ENCODE data around the gene MRPS30. TPM values are rescaled to one million over a fixed set of nuclear protein-coding genes. Genes with fewer than 3 reads are reported as not detected.
A peak's percentile ranks its signal among the peaks of the same experiment; 100 is the strongest.
"Not testable (repeated sequence)": the region's sequence is repeated elsewhere in the genome, so short reads cannot be mapped to it uniquely, and the experiment has no call there.

Gene MRPS30
- total RNA-seq, 1 donor from 2014 or later, result 52.9 TPM

- Mint-ChIP-seq H3K27ac (no peak overlapping the region), H3K9me3 (ENCODE audit: low read depth) (no peaks in the 10 kb centered on the region), H3K4me3 (ENCODE audit: low read depth) (no peak overlapping the region), H3K36me3 (ENCODE audit: insufficient read depth) (peaks cover 3% of the 10 kb centered on the region), H3K4me1 (ENCODE audit: low read depth) (peaks cover 17% of the 10 kb centered on the region), H3K27me3 (no peaks in the 10 kb centered on the region)
- no peak for DNase-seq (ENCODE audit: low spot score, unreplicated experiment)
- no peak for TF ChIP-seq CTCF (IDR thresholded peaks at IDR 0.05; ENCODE audit: unreplicated experiment)
Measured at GRCh38 chr5:44807269-44807668, 1.5 kb upstream of the MRPS30 start.

- peaks cover 4% of the 10 kb centered on the region for H3K36me3 Mint-ChIP-seq (ENCODE audit: insufficient read depth)
- no peak for TF ChIP-seq CTCF (IDR thresholded peaks at IDR 0.05; ENCODE audit: unreplicated experiment)
- H3K4me3 Mint-ChIP-seq (ENCODE audit: low read depth), result peak overlapping the region; percentile 97
- H3K27me3 Mint-ChIP-seq, result no peaks in the 10 kb centered on the region
- no peaks in the 10 kb centered on the region for H3K9me3 Mint-ChIP-seq (ENCODE audit: low read depth)
- peaks cover 17% of the 10 kb centered on the region for H3K4me1 Mint-ChIP-seq (ENCODE audit: low read depth)
- DNase-seq (ENCODE audit: low spot score, unreplicated experiment), result peak; percentile 30
- peak overlapping the region; percentile 98 for H3K27ac Mint-ChIP-seq
Measured at GRCh38 chr5:44809215-44809955, 638 bp downstream of the MRPS30 start.

- H3K27me3 Mint-ChIP-seq, result no peaks in the 10 kb centered on the region
- no peak for DNase-seq (ENCODE audit: low spot score, unreplicated experiment)
- H3K9me3 Mint-ChIP-seq (ENCODE audit: low read depth), result no peaks in the 10 kb centered on the region
Measured at GRCh38 chr5:44809956-44810420, 1.2 kb downstream of the MRPS30 start.

GRCh38 chr5:44814761-44815160 is 6.0 kb downstream of the MRPS30 start:
- peaks cover 13% of the 10 kb centered on the region for H3K4me1 Mint-ChIP-seq (ENCODE audit: low read depth)
- H3K36me3 Mint-ChIP-seq (ENCODE audit: insufficient read depth), result peaks cover 12% of the 10 kb centered on the region
- no peaks in the 10 kb centered on the region for H3K9me3 Mint-ChIP-seq (ENCODE audit: low read depth)
- TF ChIP-seq CTCF (IDR thresholded peaks at IDR 0.05; ENCODE audit: unreplicated experiment), result no peak
- DNase-seq (ENCODE audit: low spot score, unreplicated experiment), result no peak
- H3K27ac Mint-ChIP-seq, result no peak overlapping the region
- no peaks in the 10 kb centered on the region for H3K27me3 Mint-ChIP-seq
- H3K4me3 Mint-ChIP-seq (ENCODE audit: low read depth), result no peak overlapping the region

More at GRCh38 chr5:44809956-44810420, 1.2 kb downstream of the MRPS30 start:
- Mint-ChIP-seq H3K4me1 (ENCODE audit: low read depth) (peaks cover 17% of the 10 kb centered on the region), H3K36me3 (ENCODE audit: insufficient read depth) (peaks cover 8% of the 10 kb centered on the region), H3K27ac (peak overlapping the region; percentile 98), H3K4me3 (ENCODE audit: low read depth) (peak overlapping the region; percentile 97)
- no peak for TF ChIP-seq CTCF (IDR thresholded peaks at IDR 0.05; ENCODE audit: unreplicated experiment)

GRCh38 chr5:44821164-44821563 is 12.4 kb downstream of the MRPS30 start:
- Mint-ChIP-seq H3K36me3 (ENCODE audit: insufficient read depth) (peaks cover 9% of the 10 kb centered on the region), H3K4me3 (ENCODE audit: low read depth) (no peak overlapping the region), H3K27ac (no peak overlapping the region), H3K4me1 (ENCODE audit: low read depth) (no peaks in the 10 kb centered on the region), H3K9me3 (ENCODE audit: low read depth) (no peaks in the 10 kb centered on the region), H3K27me3 (no peaks in the 10 kb centered on the region)
- no peak for TF ChIP-seq CTCF (IDR thresholded peaks at IDR 0.05; ENCODE audit: unreplicated experiment)
- no peak for DNase-seq (ENCODE audit: low spot score, unreplicated experiment)

- not testable (repeated sequence) for H3K36me3 Mint-ChIP-seq (ENCODE audit: insufficient read depth); H3K4me1 Mint-ChIP-seq (ENCODE audit: low read depth); H3K27ac Mint-ChIP-seq; H3K4me3 Mint-ChIP-seq (ENCODE audit: low read depth); H3K27me3 Mint-ChIP-seq; H3K9me3 Mint-ChIP-seq (ENCODE audit: low read depth); DNase-seq (ENCODE audit: low spot score, unreplicated experiment)
Measured at GRCh38 chr5:44824662-44825061, 15.9 kb downstream of the MRPS30 start.
